IMR-90 (cell line): ENCODE results near the gene ACAD9. TPM values are rescaled to one million over a fixed set of nuclear protein-coding genes. Genes with fewer than 3 reads are reported as not detected.

Experiments used
- ATAC-seq: fragments of 200-7000 bp; cut with Tn5 transposase; 2 replicates; pipeline ENCODE4 v1.9.1; 2020; ENCODE audit warnings: low read depth, mild to moderate bottlenecking, moderate library complexity
- BruUV-seq: library from RNA; stranded (reverse); fragments of 400-500 nt; replicated peaks from 2 replicates; lab custom pipeline; 2021; lab: Mats Ljungman, UMichigan
- CTCF ChIA-PET: fragments of 300-600 bp; formaldehyde crosslinking; extraction: SDS; loops from one replicate; lab custom pipeline; 2021; ENCODE audit warnings: antibody characterized with exemption; lab: Yijun Ruan, JAX
- POLR2A ChIA-PET: fragments of 300-600 bp; sonication (Branson Sonifier 250); formaldehyde crosslinking; loops from one replicate; lab custom pipeline; 2022; ENCODE audit warnings: antibody characterized with exemption; ENCODE audit not compliant: unreplicated experiment; lab: Charles Lee
- DNase-seq: peaks from one replicate; pipeline ENCODE4 v3.0.0; 2013
- H2AFZ ChIP-seq: replicated peaks from 2 replicates; pipeline ENCODE3; 2013; ENCODE audit warnings: low read length, mild to moderate bottlenecking; ENCODE audit not compliant: poor library complexity
- H2AK5ac ChIP-seq: 2 replicates; pipeline ENCODE4 v1.6.1; 2013; ENCODE audit warnings: low read depth, low read length, inconsistent platforms
- H2AK9ac ChIP-seq: replicated peaks from 2 replicates; pipeline ENCODE3; 2013; ENCODE audit warnings: mild to moderate bottlenecking, low read depth, low read length, moderate library complexity; ENCODE audit not compliant: poor library complexity
- H2BK120ac ChIP-seq: 2 replicates; pipeline ENCODE4 v1.6.1; 2013; ENCODE audit warnings: low read depth, low read length, inconsistent platforms
- H2BK15ac ChIP-seq: 3 replicates; pipeline ENCODE4 v1.6.1; 2013; ENCODE audit warnings: low read depth, low read length, inconsistent platforms
- H2BK20ac ChIP-seq: 2 replicates; pipeline ENCODE4 v1.6.1; 2013; ENCODE audit warnings: low read depth, mild to moderate bottlenecking, inconsistent platforms, low read length, moderate library complexity
- H2BK5ac ChIP-seq: 2 replicates; pipeline ENCODE4 v1.6.1; 2013; ENCODE audit warnings: mild to moderate bottlenecking, low read depth, low read length, inconsistent platforms; ENCODE audit not compliant: poor library complexity, severe bottlenecking
- H3K14ac ChIP-seq: replicated peaks from 2 replicates; pipeline ENCODE4 v1.6.1; 2013; ENCODE audit warnings: low read depth, low read length, inconsistent platforms
- H3K18ac ChIP-seq: 2 replicates; pipeline ENCODE4 v1.6.1; 2013; ENCODE audit warnings: low read depth, low read length, control low read depth
- H3K23ac ChIP-seq: 2 replicates; pipeline ENCODE4 v1.6.1; 2013; ENCODE audit warnings: low read depth, low read length, inconsistent platforms
- H3K27ac ChIP-seq: 2 replicates; pipeline ENCODE4 v1.5.1; 2013; ENCODE audit warnings: mild to moderate bottlenecking, control low read depth, low read length; ENCODE audit not compliant: insufficient read depth
- H3K27me3 ChIP-seq: 2 replicates; pipeline ENCODE4 v1.6.1; 2013; ENCODE audit warnings: low read length; ENCODE audit not compliant: control insufficient read depth, insufficient read depth
- H3K36me3 ChIP-seq: 2 replicates; pipeline ENCODE4 v1.6.1; 2013; ENCODE audit warnings: low read length, mixed read lengths; ENCODE audit not compliant: control insufficient read depth, insufficient read depth
- H3K4ac ChIP-seq: 2 replicates; pipeline ENCODE4 v1.6.1; 2013; ENCODE audit warnings: low read depth, low read length, inconsistent platforms
- H3K4me1 ChIP-seq: 2 replicates; pipeline ENCODE4 v1.6.1; 2013; ENCODE audit warnings: low read length, mixed read lengths; ENCODE audit not compliant: control insufficient read depth, insufficient read depth
- H3K4me2 ChIP-seq: 2 replicates; pipeline ENCODE4 v1.6.1; 2013; ENCODE audit warnings: low read depth, mild to moderate bottlenecking, control low read depth, low read length, moderate library complexity
- H3K4me3 ChIP-seq: 2 replicates; pipeline ENCODE4 v1.5.1; 2013; ENCODE audit warnings: low read depth, mild to moderate bottlenecking, control low read depth, low read length, moderate library complexity; ENCODE audit not compliant: insufficient read depth
- H3K56ac ChIP-seq: 2 replicates; pipeline ENCODE4 v1.6.1; 2013; ENCODE audit warnings: low read length, inconsistent platforms; ENCODE audit not compliant: insufficient read depth; ENCODE audit errors: extremely low read depth
- H3K79me1 ChIP-seq, 2 experiments: 2 replicates each; pipeline ENCODE4 v1.6.1; 2013; ENCODE audit warnings: low read length in 2 of 2, inconsistent platforms in 1 of 2, low read depth in 1 of 2
- H3K9ac ChIP-seq: 2 replicates; pipeline ENCODE4 v1.6.1; 2013; ENCODE audit warnings: low read depth, low read length, control low read depth
- H3K9me1 ChIP-seq: 2 replicates; pipeline ENCODE4 v1.6.1; 2013; ENCODE audit warnings: low read length, inconsistent platforms; ENCODE audit not compliant: insufficient read depth
- H3K9me3 ChIP-seq: 2 replicates; pipeline ENCODE4 v1.6.1; 2013; ENCODE audit warnings: low read length; ENCODE audit not compliant: control insufficient read depth, insufficient read depth
- H4K20me1 ChIP-seq: 2 replicates; pipeline ENCODE4 v1.6.1; 2013; ENCODE audit warnings: low read length, inconsistent platforms; ENCODE audit not compliant: insufficient read depth
- H4K5ac ChIP-seq: 2 replicates; pipeline ENCODE4 v1.6.1; 2013; ENCODE audit warnings: mild to moderate bottlenecking, low read depth, low read length, control low read depth
- H4K8ac ChIP-seq, 2 experiments: 2 replicates each; pipeline ENCODE4 v1.6.1; 2013; ENCODE audit warnings: low read depth in 2 of 2, low read length in 2 of 2, control low read depth in 1 of 2, inconsistent platforms in 1 of 2
- H4K91ac ChIP-seq: 2 replicates; pipeline ENCODE4 v1.6.1; 2013; ENCODE audit warnings: low read depth, low read length, inconsistent platforms; ENCODE audit not compliant: insufficient read depth
- BHLHE40 ChIP-seq: fragments of 150-350 bp; IDR thresholded peaks from 2 replicates; pipeline ENCODE4 v1.6.1; 2016; ENCODE audit warnings: mild to moderate bottlenecking, low read depth, low read length
- CEBPB ChIP-seq: IDR thresholded peaks from 2 replicates; pipeline ENCODE4 v1.6.1; 2012; ENCODE audit warnings: low read depth, low read length, improper control_type of control experiment
- CHD1 ChIP-seq: IDR thresholded peaks from 2 replicates; pipeline ENCODE4 v1.6.1; 2012; ENCODE audit warnings: low read depth, low read length, improper control_type of control experiment
- ELK1 ChIP-seq: fragments of 150-350 bp; IDR thresholded peaks from 2 replicates; pipeline ENCODE4 v1.6.1; 2016; ENCODE audit warnings: low read depth, mild to moderate bottlenecking, low read length, moderate library complexity, borderline replicate concordance
- FOS ChIP-seq: fragments of 150-350 bp; IDR thresholded peaks from 2 replicates; pipeline ENCODE4 v1.6.1; 2016; ENCODE audit warnings: low read depth, low read length
- MAFK ChIP-seq: IDR thresholded peaks from 2 replicates; pipeline ENCODE4 v1.6.1; 2012; ENCODE audit warnings: low read depth, low read length, improper control_type of control experiment
- MAZ ChIP-seq: IDR thresholded peaks from 2 replicates; pipeline ENCODE4 v1.6.1; 2012; ENCODE audit warnings: low read depth, mild to moderate bottlenecking, low read length, improper control_type of control experiment, moderate library complexity, borderline replicate concordance
- MXI1 ChIP-seq: IDR thresholded peaks from 2 replicates; pipeline ENCODE4 v1.6.1; 2012; ENCODE audit warnings: low read depth, mild to moderate bottlenecking, low read length, moderate library complexity, borderline replicate concordance
- NFE2L2 ChIP-seq: fragments of 150-350 bp; IDR thresholded peaks from 2 replicates; pipeline ENCODE4 v1.6.1; 2016; ENCODE audit warnings: low read depth, mild to moderate bottlenecking, low read length
- POLR2A ChIP-seq: IDR thresholded peaks from 2 replicates; pipeline ENCODE4 v1.6.1; 2012; ENCODE audit warnings: mild to moderate bottlenecking, low read depth, low read length
- RAD21 ChIP-seq: IDR thresholded peaks from 2 replicates; pipeline ENCODE4 v1.6.1; 2012; ENCODE audit warnings: low read length, improper control_type of control experiment
- RCOR1 ChIP-seq: IDR thresholded peaks from 2 replicates; pipeline ENCODE4 v1.6.1; 2012; ENCODE audit warnings: mild to moderate bottlenecking, low read length, improper control_type of control experiment; ENCODE audit not compliant: insufficient replicate concordance
- RFX5 ChIP-seq: IDR thresholded peaks from 2 replicates; pipeline ENCODE4 v1.8.0; 2012; ENCODE audit warnings: low read depth, mild to moderate bottlenecking, low read length, moderate library complexity
- SMC3 ChIP-seq: fragments of 150-350 bp; IDR thresholded peaks from 2 replicates; pipeline ENCODE4 v1.6.1; 2016; ENCODE audit warnings: low read depth, mild to moderate bottlenecking, antibody characterized with exemption, low read length, moderate library complexity
- WGBS, 2 experiments: methylation state at CpG; one replicate each; pipeline versions ENCODE4 v1.1.5 to v1.1.7; 2013; ENCODE audit warnings: missing lambda C conversion rate in 2 of 2; ENCODE audit not compliant: insufficient read length in 1 of 2; ENCODE audit errors: extremely low coverage in 2 of 2; 5-methylcytosine and 5-hydroxymethylcytosine counted together
- dilution Hi-C: fragments of 300-500 bp; cut with HindIII; formaldehyde crosslinking; loops from one replicate; pipeline ENCODE4 v1.14.3; 2018; ENCODE audit warnings: low sequenced_read_pairs; ENCODE audit not compliant: unreplicated experiment
- in situ Hi-C: fragments of 300-500 bp; cut with MboI; formaldehyde crosslinking; loops from 3 replicates; pipeline ENCODE4 v1.14.3; 2019; ENCODE audit warnings: low sequenced_read_pairs, inconsistent platforms, mixed read lengths
- intact Hi-C: fragments of 100-400 bp; cut with micrococcal nuclease; formaldehyde crosslinking; loops from 2 replicates; pipeline ENCODE4 v1.10.0; 2022
- polyA plus RNA-seq, 3 experiments: library from polyadenylated mRNA; depleted of rRNA; stranded (reverse); fragments of >200 nt; gene quantifications; 2 replicates each; pipeline ENCODE4 v1.2.3, GENCODE V29; 2012; ENCODE audit warnings: low replicate concordance in 1 of 3
- total RNA-seq: library from RNA; depleted of rRNA; stranded (reverse); fragments of >200 nt; gene quantifications from 2 replicates; pipeline ENCODE4 v1.2.3, GENCODE V29; 2012
- TF ChIP-seq, protein P1 (sequence below): fragments of 150-350 bp; IDR thresholded peaks from 2 replicates; pipeline ENCODE4 v1.6.1; 2017; ENCODE audit warnings: mild to moderate bottlenecking, antibody characterized with exemption, low read length, low read depth
- TF ChIP-seq, protein P2 (sequence below): conservative IDR thresholded peaks from 2 replicates; pipeline ENCODE4 v1.5.1; 2012; ENCODE audit warnings: mild to moderate bottlenecking, low read depth, low read length, improper control_type of control experiment

ACAD9 gene
- total and polyA plus RNA-seq, 2 of the 4 experiments (the other 2 are of a cell fraction): 31.2 to 41.3 TPM

DNA sequence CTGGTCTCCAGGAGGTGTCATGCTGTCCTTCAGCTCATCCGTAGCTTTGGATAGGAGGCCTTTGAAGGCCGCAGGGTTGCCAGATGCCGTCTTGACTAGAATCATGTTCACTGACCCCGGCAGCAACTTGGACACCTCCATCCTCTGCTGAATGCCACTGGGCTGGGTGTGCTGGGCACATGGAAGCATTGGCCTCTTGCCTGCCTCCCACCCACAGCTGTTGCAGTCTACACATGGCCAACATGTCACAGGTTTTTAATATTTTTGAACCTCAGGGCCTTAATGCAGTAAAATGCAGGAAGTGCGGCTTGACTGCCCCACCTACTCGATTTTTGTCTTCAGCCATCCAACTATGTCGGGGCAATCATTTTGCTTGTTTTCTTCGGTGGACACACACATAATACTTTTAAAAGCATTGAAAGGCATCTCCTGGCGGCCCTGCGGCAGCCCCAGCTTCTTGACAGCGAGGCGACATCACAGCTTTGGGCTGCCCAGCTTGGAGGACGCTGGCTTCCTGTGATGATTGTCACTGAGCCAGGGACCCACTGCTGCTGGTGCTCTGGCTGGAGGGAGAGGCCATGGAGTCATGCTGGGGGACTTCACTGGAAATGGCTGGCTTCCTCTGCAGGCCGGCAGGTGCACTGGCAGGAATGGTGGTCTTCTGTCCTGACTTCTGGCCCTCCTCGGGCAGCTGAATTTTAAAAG, 31.6 kb upstream of the ACAD9 start:
- CTCF ChIA-PET: no interaction called here
- no peak overlapping the region for H2BK5ac ChIP-seq
- no peak overlapping the region for H2AFZ ChIP-seq
- H3K4me1 ChIP-seq: peaks cover 6% of the 10 kb centered on the region; the same call in 1 of the 2 replicates
- H3K9ac ChIP-seq: no peak overlapping the region
- H3K18ac ChIP-seq: no peak overlapping the region
- H2BK20ac ChIP-seq: no peak overlapping the region
- no peak overlapping the region for H3K23ac ChIP-seq
- no TSS peak for BruUV-seq
- no peaks in the 10 kb centered on the region for H3K79me1 ChIP-seq
- ATAC-seq: no peak
- POLR2A ChIA-PET: no interaction called here
- no peaks in the 10 kb centered on the region for H4K20me1 ChIP-seq
- no peak overlapping the region for H4K5ac ChIP-seq
- H4K91ac ChIP-seq: no peak overlapping the region
- H3K56ac ChIP-seq: no peak overlapping the region
- H3K4me2 ChIP-seq: no peak overlapping the region
- dilution Hi-C loops: no loop called here
- H2BK15ac ChIP-seq: no peak overlapping the region
- no peaks in the 10 kb centered on the region for H3K9me1 ChIP-seq
- no peak overlapping the region for H2AK5ac ChIP-seq
- H4K8ac ChIP-seq: no peak overlapping the region
- in situ Hi-C loops: no loop called here
- no peaks in the 10 kb centered on the region for H3K36me3 ChIP-seq
- 75% methylated on average over 12 of the region's 15 CpGs; no CpG with 5 or more reads in 1 of the 2 experiments for WGBS, 2 experiments
- H2AK9ac ChIP-seq: no peak overlapping the region
- no peaks in the 10 kb centered on the region for H3K9me3 ChIP-seq
- no peak overlapping the region for H3K4ac ChIP-seq
- TF ChIP-seq RAD21: no peak
- TF ChIP-seq, protein P1, sequence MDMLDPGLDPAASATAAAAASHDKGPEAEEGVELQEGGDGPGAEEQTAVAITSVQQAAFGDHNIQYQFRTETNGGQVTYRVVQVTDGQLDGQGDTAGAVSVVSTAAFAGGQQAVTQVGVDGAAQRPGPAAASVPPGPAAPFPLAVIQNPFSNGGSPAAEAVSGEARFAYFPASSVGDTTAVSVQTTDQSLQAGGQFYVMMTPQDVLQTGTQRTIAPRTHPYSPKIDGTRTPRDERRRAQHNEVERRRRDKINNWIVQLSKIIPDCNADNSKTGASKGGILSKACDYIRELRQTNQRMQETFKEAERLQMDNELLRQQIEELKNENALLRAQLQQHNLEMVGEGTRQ: no peak
- TF ChIP-seq MAFK: no peak
- no peak for TF ChIP-seq RCOR1
- no peak for TF ChIP-seq CHD1
- no peak for TF ChIP-seq POLR2A
- TF ChIP-seq BHLHE40: no peak
- no peak for TF ChIP-seq SMC3
- no peak for TF ChIP-seq CEBPB
- TF ChIP-seq MXI1: no peak
- TF ChIP-seq, protein P2, sequence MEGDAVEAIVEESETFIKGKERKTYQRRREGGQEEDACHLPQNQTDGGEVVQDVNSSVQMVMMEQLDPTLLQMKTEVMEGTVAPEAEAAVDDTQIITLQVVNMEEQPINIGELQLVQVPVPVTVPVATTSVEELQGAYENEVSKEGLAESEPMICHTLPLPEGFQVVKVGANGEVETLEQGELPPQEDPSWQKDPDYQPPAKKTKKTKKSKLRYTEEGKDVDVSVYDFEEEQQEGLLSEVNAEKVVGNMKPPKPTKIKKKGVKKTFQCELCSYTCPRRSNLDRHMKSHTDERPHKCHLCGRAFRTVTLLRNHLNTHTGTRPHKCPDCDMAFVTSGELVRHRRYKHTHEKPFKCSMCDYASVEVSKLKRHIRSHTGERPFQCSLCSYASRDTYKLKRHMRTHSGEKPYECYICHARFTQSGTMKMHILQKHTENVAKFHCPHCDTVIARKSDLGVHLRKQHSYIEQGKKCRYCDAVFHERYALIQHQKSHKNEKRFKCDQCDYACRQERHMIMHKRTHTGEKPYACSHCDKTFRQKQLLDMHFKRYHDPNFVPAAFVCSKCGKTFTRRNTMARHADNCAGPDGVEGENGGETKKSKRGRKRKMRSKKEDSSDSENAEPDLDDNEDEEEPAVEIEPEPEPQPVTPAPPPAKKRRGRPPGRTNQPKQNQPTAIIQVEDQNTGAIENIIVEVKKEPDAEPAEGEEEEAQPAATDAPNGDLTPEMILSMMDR: no peak
- no peak for TF ChIP-seq FOS
- TF ChIP-seq ELK1: no peak
- no peak for TF ChIP-seq MAZ
- no peak for TF ChIP-seq NFE2L2
- no peak for TF ChIP-seq RFX5
- intact Hi-C loops: no loop called here
- H3K27ac ChIP-seq: no peak overlapping the region
- no peak overlapping the region for H3K14ac ChIP-seq
- no peak overlapping the region for H2BK120ac ChIP-seq
- peaks cover 1% of the 10 kb centered on the region; the same call in 1 of the 2 replicates for H3K27me3 ChIP-seq
- DNase-seq: no peak
- H3K4me3 ChIP-seq: no peak overlapping the region
